Ammon's horn (tissue), 1 donor: ENCODE results near the gene SHROOM3.
"Not testable (repeated sequence)": the region's sequence is repeated elsewhere in the genome, so short reads cannot be mapped to it uniquely, and the experiment has no call there.

Source experiments
- DNase-seq: peaks from one replicate; pipeline ENCODE4 v3.0.0-alpha.2; 2016; ENCODE audit warnings: low spot score

Gene SHROOM3

GRCh38 chr4:76445911-76446310 is 10.9 kb downstream of the SHROOM3 start:
- no peak for DNase-seq

- DNase-seq, result peak; percentile 35
These were observed 12.4 kb downstream of the SHROOM3 start for GRCh38 chr4:76447393-76447851.

GRCh38 chr4:76448211-76448610 is 13.2 kb downstream of the SHROOM3 start:
- DNase-seq, result no peak

- no peak for DNase-seq
These were observed 14.3 kb downstream of the SHROOM3 start for GRCh38 chr4:76449362-76449767.

- DNase-seq, result peak; percentile 35
These were observed 14.8 kb downstream of the SHROOM3 start for GRCh38 chr4:76449833-76450232.

GRCh38 chr4:76453232-76453631 is 18.2 kb downstream of the SHROOM3 start:
- DNase-seq, result no peak

- not testable (repeated sequence) for DNase-seq
These were observed 19.0 kb downstream of the SHROOM3 start for GRCh38 chr4:76454073-76454472.

- DNase-seq, result no peak
These were observed 22.9 kb downstream of the SHROOM3 start for GRCh38 chr4:76457885-76458284.

GRCh38 chr4:76458297-76458696 is 23.3 kb downstream of the SHROOM3 start:
- no peak for DNase-seq

GRCh38 chr4:76458825-76459224 is 23.8 kb downstream of the SHROOM3 start:
- DNase-seq, result no peak

GRCh38 chr4:76459291-76459723 is 24.3 kb downstream of the SHROOM3 start:
- peak; percentile 14 for DNase-seq

- no peak for DNase-seq
These were observed 28.5 kb downstream of the SHROOM3 start for GRCh38 chr4:76463568-76463967.

GRCh38 chr4:76470064-76470463 is 35.0 kb downstream of the SHROOM3 start:
- DNase-seq, result no peak

- no peak for DNase-seq
These were observed 35.5 kb downstream of the SHROOM3 start for GRCh38 chr4:76470532-76470931.

GRCh38 chr4:76476571-76476970 is 41.5 kb downstream of the SHROOM3 start:
- no peak for DNase-seq

GRCh38 chr4:76484654-76485053 is 49.6 kb downstream of the SHROOM3 start:
- DNase-seq, result no peak

GRCh38 chr4:76485450-76485849 is 50.4 kb downstream of the SHROOM3 start:
- no peak for DNase-seq

- no peak for DNase-seq
These were observed 51.7 kb downstream of the SHROOM3 start for GRCh38 chr4:76486588-76487276.

GRCh38 chr4:76487621-76488020 is 52.6 kb downstream of the SHROOM3 start:
- DNase-seq, result no peak

- no peak for DNase-seq
These were observed 53.4 kb downstream of the SHROOM3 start for GRCh38 chr4:76488455-76488854.

GRCh38 chr4:76488888-76489685 is 54.1 kb downstream of the SHROOM3 start:
- no peak for DNase-seq

GRCh38 chr4:76489686-76490161 is 54.7 kb downstream of the SHROOM3 start:
- DNase-seq, result no peak

GRCh38 chr4:76492055-76492454 is 57.0 kb downstream of the SHROOM3 start:
- DNase-seq, result peak; percentile 29
